Measurements from ENCODE around the gene RCBTB1.

DNA sequence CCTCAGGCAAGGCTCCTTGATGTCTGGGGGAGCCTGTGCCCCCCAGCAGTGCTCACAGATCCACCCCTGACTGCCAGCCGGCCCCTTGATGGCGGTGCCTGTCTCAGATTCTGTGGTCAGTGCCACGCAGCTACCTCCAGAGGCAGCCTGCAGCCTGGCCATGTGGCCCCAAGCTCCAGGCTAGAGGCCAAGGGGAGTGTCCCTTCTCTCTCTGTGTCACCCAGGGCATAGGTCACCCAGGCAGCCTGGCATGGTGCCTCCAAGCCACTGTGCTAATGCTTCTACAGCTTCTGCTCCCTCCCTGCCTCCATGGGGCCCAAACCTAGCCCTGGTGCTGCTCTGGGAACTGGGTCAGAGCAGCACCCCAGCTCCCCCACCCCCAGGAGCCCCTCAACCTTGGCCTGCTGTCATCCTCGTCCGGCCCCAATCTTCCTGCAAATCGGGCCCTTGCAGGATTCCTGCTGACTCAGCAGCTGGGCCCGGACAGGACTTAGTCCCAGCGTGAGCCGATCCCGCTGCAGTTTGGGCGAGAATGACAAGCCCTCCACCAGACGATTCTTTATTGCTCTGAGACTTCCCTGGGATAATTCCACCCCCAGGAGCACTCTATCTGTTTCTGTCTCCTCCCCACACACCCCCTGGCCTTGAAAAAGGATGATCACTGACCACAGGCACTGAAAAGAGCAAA lies 40.2 kb upstream of the RCBTB1 start:
- TF ChIP-seq, protein P1, sequence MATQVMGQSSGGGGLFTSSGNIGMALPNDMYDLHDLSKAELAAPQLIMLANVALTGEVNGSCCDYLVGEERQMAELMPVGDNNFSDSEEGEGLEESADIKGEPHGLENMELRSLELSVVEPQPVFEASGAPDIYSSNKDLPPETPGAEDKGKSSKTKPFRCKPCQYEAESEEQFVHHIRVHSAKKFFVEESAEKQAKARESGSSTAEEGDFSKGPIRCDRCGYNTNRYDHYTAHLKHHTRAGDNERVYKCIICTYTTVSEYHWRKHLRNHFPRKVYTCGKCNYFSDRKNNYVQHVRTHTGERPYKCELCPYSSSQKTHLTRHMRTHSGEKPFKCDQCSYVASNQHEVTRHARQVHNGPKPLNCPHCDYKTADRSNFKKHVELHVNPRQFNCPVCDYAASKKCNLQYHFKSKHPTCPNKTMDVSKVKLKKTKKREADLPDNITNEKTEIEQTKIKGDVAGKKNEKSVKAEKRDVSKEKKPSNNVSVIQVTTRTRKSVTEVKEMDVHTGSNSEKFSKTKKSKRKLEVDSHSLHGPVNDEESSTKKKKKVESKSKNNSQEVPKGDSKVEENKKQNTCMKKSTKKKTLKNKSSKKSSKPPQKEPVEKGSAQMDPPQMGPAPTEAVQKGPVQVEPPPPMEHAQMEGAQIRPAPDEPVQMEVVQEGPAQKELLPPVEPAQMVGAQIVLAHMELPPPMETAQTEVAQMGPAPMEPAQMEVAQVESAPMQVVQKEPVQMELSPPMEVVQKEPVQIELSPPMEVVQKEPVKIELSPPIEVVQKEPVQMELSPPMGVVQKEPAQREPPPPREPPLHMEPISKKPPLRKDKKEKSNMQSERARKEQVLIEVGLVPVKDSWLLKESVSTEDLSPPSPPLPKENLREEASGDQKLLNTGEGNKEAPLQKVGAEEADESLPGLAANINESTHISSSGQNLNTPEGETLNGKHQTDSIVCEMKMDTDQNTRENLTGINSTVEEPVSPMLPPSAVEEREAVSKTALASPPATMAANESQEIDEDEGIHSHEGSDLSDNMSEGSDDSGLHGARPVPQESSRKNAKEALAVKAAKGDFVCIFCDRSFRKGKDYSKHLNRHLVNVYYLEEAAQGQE (IDR thresholded peaks at IDR 0.05; ENCODE audit: insufficient read depth in 1 of 2, low read depth in 2 of 2, low read length in 2 of 2) = no peak
- TF ChIP-seq SIN3A (IDR thresholded peaks at IDR 0.05; ENCODE audit: borderline replicate concordance, insufficient read depth, low read length) (no peak), POLR2AphosphoS5 (IDR thresholded peaks at IDR 0.05; ENCODE audit: low read depth, low read length) (no peak)
